Measurements from ENCODE around the gene C17orf58.

The C17orf58 gene

GRCh38 chr17:67950945-67951344 is 45.3 kb downstream of the C17orf58 start:
- no peak for DNase-seq

GRCh38 chr17:67947325-67947813 is 48.9 kb downstream of the C17orf58 start:
- DNase-seq, result no peak

- no peak for DNase-seq
These were observed 49.8 kb downstream of the C17orf58 start for GRCh38 chr17:67946513-67946912.

- no peak for DNase-seq
These were observed 52.2 kb downstream of the C17orf58 start for GRCh38 chr17:67944035-67944434.

- DNase-seq, result no peak
These were observed 53.5 kb downstream of the C17orf58 start for GRCh38 chr17:67942810-67943209.
